HepG2 (cell line): ENCODE results near the gene GPATCH8. TPM values are rescaled to one million over a fixed set of nuclear protein-coding genes. Genes with fewer than 3 reads are reported as not detected.

Source experiments
- BCL3 ChIP-seq: sonication (generic); formaldehyde crosslinking; IDR thresholded peaks from 2 replicates; pipeline ENCODE4 v1.5.1; 2020; ENCODE audit warnings: mild to moderate bottlenecking, missing genetic modification reagents, moderate library complexity
- DNMT3B ChIP-seq: conservative IDR thresholded peaks from 2 replicates; pipeline ENCODE4 v1.6.1; 2016; ENCODE audit warnings: missing biosample characterization, control low read depth
- E2F1 ChIP-seq: sonication (generic); formaldehyde crosslinking; IDR thresholded peaks from 2 replicates; pipeline ENCODE4 v1.5.0; 2020; ENCODE audit warnings: missing genetic modification reagents
- FOSL1 ChIP-seq: sonication (generic); formaldehyde crosslinking; IDR thresholded peaks from 2 replicates; pipeline ENCODE4 v1.9.0; 2021; ENCODE audit warnings: missing genetic modification reagents, borderline replicate concordance
- FOXC1 ChIP-seq: sonication (generic); formaldehyde crosslinking; IDR thresholded peaks from 2 replicates; pipeline ENCODE4 v1.8.0; 2022; ENCODE audit warnings: mild to moderate bottlenecking, missing genetic modification reagents, borderline replicate concordance
- JUND ChIP-seq: sonication (generic); formaldehyde crosslinking; IDR thresholded peaks from 2 replicates; pipeline ENCODE4 v1.8.0; 2022; ENCODE audit warnings: mild to moderate bottlenecking, missing genetic modification reagents
- MZF1 ChIP-seq: sonication (generic); formaldehyde crosslinking; IDR thresholded peaks from 2 replicates; pipeline ENCODE4 v1.8.1; 2023; ENCODE audit warnings: mild to moderate bottlenecking, missing genetic modification reagents, borderline replicate concordance
- NFE2L2 ChIP-seq: fragments of 150-350 bp; IDR thresholded peaks from 2 replicates; pipeline ENCODE4 v1.6.1; 2014; ENCODE audit warnings: low read length
- PHF21A ChIP-seq: sonication (generic); formaldehyde crosslinking; IDR thresholded peaks from 2 replicates; pipeline ENCODE4 v1.5.0; 2020; ENCODE audit warnings: mild to moderate bottlenecking, missing genetic modification reagents
- PTBP1 ChIP-seq: fragments of 200-400 bp; formaldehyde crosslinking; IDR thresholded peaks from 2 replicates; pipeline ENCODE4 v1.6.1; 2018; ENCODE audit warnings: low read length, low read depth; ENCODE audit not compliant: poor library complexity, severe bottlenecking
- RFX5 ChIP-seq: IDR thresholded peaks from 2 replicates; pipeline ENCODE4 v1.6.1; 2011; ENCODE audit warnings: low read depth, low read length, improper control_type of control experiment
- SALL2 ChIP-seq: sonication (generic); formaldehyde crosslinking; IDR thresholded peaks from 2 replicates; pipeline ENCODE4 v1.8.1; 2023; ENCODE audit warnings: mild to moderate bottlenecking, missing genetic modification reagents, inconsistent platforms
- ZBED4 ChIP-seq: sonication (generic); formaldehyde crosslinking; IDR thresholded peaks from 2 replicates; pipeline ENCODE4 v1.4.0; 2020; ENCODE audit warnings: missing genetic modification reagents, borderline replicate concordance
- ZC3H4 ChIP-seq: sonication (generic); formaldehyde crosslinking; IDR thresholded peaks from 2 replicates; pipeline ENCODE4 v1.4.0; 2020; ENCODE audit warnings: missing genetic modification reagents, borderline replicate concordance
- ZFP36L2 ChIP-seq: sonication (generic); formaldehyde crosslinking; IDR thresholded peaks from 2 replicates; pipeline ENCODE4 v1.4.0; 2020; ENCODE audit warnings: missing genetic modification reagents
- ZNF530 ChIP-seq: sonication (generic); formaldehyde crosslinking; IDR thresholded peaks from 2 replicates; pipeline ENCODE4 v1.5.0; 2020; ENCODE audit warnings: low read depth, mild to moderate bottlenecking, missing genetic modification reagents
- ZNF556 ChIP-seq: sonication (generic); formaldehyde crosslinking; IDR thresholded peaks from 2 replicates; pipeline ENCODE4 v1.4.0; 2020; ENCODE audit warnings: mild to moderate bottlenecking, missing genetic modification reagents, borderline replicate concordance
- ZNF557 ChIP-seq: sonication (generic); formaldehyde crosslinking; IDR thresholded peaks from 2 replicates; pipeline ENCODE4 v1.4.0; 2020; ENCODE audit warnings: missing genetic modification reagents
- ZNF639 ChIP-seq: conservative IDR thresholded peaks from 2 replicates; pipeline ENCODE4 v1.6.1; 2018; ENCODE audit warnings: missing genetic modification reagents
- ZNF737 ChIP-seq: sonication (generic); formaldehyde crosslinking; IDR thresholded peaks from 2 replicates; pipeline ENCODE4 v1.5.0; 2020; ENCODE audit warnings: missing genetic modification reagents, mild to moderate bottlenecking, borderline replicate concordance
- ZNF784 ChIP-seq: sonication (generic); formaldehyde crosslinking; IDR thresholded peaks from 2 replicates; pipeline ENCODE4 v1.5.1; 2020; ENCODE audit warnings: missing genetic modification reagents, mild to moderate bottlenecking, borderline replicate concordance
- polyA plus RNA-seq, 8 experiments: library from polyadenylated mRNA; depleted of rRNA in 3 of 8; stranded (reverse) in 7 of 8; unstranded in 1 of 8; fragments of >200 nt; fragmentation: Illumina TruSeq in 4 of 8; extraction: Trizol in 4 of 8; gene quantifications; 2 replicates each; pipeline versions ENCODE4 v1.2.1 to v1.2.3, GENCODE V29; 2011 to 2016; ENCODE audit warnings: low read depth in 4 of 8, missing spikeins in 1 of 8, mixed read lengths in 1 of 8; ENCODE audit not compliant: insufficient read depth in 1 of 8
- total RNA-seq, 5 experiments: library from RNA; depleted of rRNA; stranded (reverse); fragments of >200 nt; fragmentation: Illumina TruSeq; extraction: Trizol; gene quantifications; 2 replicates each; pipeline ENCODE4 v1.2.3, GENCODE V29; 2016; ENCODE audit warnings: low read depth in 1 of 5

Gene GPATCH8
- total and polyA plus RNA-seq, 2 of the 13 experiments (the other 11 are each of a cell fraction or from before 2014, with no cell fraction given), result 20.7 to 21.5 TPM

GRCh38 chr17:44533533-44534246 is 30.5 kb upstream of the GPATCH8 start (continued):
- TF ChIP-seq ZBED4 (CRISPR knock-in tag), result 0 out of 2 replicates have a peak, but pooled peaks have one; percentile 23
- TF ChIP-seq FOXC1 (CRISPR knock-in tag), result 0 out of 2 replicates have a peak, but pooled peaks have one; percentile 29
- TF ChIP-seq FOSL1 (CRISPR knock-in tag), result no peak
- no peak for TF ChIP-seq ZNF556 (CRISPR knock-in tag)
- 0 out of 2 replicates have a peak, but pooled peaks have one; percentile 24 for TF ChIP-seq JUND (CRISPR knock-in tag)
- peak; percentile 75; the same call in 1 of the 2 replicates for TF ChIP-seq ZNF784 (CRISPR knock-in tag)
- TF ChIP-seq NFE2L2, result no peak
- no peak for TF ChIP-seq ZNF530 (CRISPR knock-in tag)
- peak; percentile 67; the same call in 1 of the 2 replicates for TF ChIP-seq MZF1 (CRISPR knock-in tag)
- TF ChIP-seq PHF21A (CRISPR knock-in tag), result peak; percentile 37; the same call in 1 of the 2 replicates
- TF ChIP-seq SALL2 (CRISPR knock-in tag), result peak; percentile 71; the same call in 1 of the 2 replicates
- TF ChIP-seq PTBP1, result no peak
- 0 out of 2 replicates have a peak, but pooled peaks have one; percentile 11 for TF ChIP-seq RFX5
- no peak for TF ChIP-seq ZC3H4 (CRISPR knock-in tag)
- 0 out of 2 replicates have a peak, but pooled peaks have one; percentile 56 for TF ChIP-seq ZNF737
- TF ChIP-seq ZNF639 (CRISPR knock-in tag), result no peak
- no peak for TF ChIP-seq ZNF557
- peak; percentile 54; the same call in 1 of the 2 replicates for TF ChIP-seq E2F1
- no peak for TF ChIP-seq ZFP36L2
- TF ChIP-seq BCL3 (CRISPR knock-in tag), result no peak; the same call in 1 of the 2 replicates
- peak; percentile 63; the same call in 1 of the 2 replicates for TF ChIP-seq DNMT3B (CRISPR knock-in tag)
